ENCODE data around the gene FYN.

Gene FYN

GRCh38 chr6:111845441-111845871, 27.8 kb downstream of the FYN start:
- POLR2A ChIA-PET = interaction anchor here (1.0 kb wide), 1 partner anchor 8 kb away, joined by 3 read pairs; no protein-coding TSS in a partner anchor
- no peak for DNase-seq (ENCODE audit: extremely low spot score)
- TF ChIP-seq FOXK2 (IDR thresholded peaks at IDR 0.05) (no peak), ARNT (IDR thresholded peaks at IDR 0.05) (no peak), SUZ12 (IDR thresholded peaks at IDR 0.05) (no peak), SP1 (IDR thresholded peaks at IDR 0.05) (no peak), HDGF (IDR thresholded peaks at IDR 0.05; ENCODE audit: borderline replicate concordance) (no peak), TARDBP (IDR thresholded peaks at IDR 0.05) (no peak), LEF1 (IDR thresholded peaks at IDR 0.05; ENCODE audit: borderline replicate concordance) (no peak), CTBP1 (IDR thresholded peaks at IDR 0.05; ENCODE audit: borderline replicate concordance) (no peak), L3MBTL2 (conservative IDR thresholded peaks at IDR 0.05) (no peak), NFRKB (IDR thresholded peaks at IDR 0.05) (no peak), ZNF384 (IDR thresholded peaks at IDR 0.05) (no peak), BHLHE40 (IDR thresholded peaks at IDR 0.05; ENCODE audit: borderline replicate concordance) (no peak), FOXA1 (IDR thresholded peaks at IDR 0.05) (no peak)
- CTCF ChIA-PET = interaction anchor here (0.9 kb wide), 1 partner anchor 119 kb away, joined by 3 read pairs; no protein-coding TSS in a partner anchor

- CTCF ChIA-PET = interaction anchor here (0.9 kb wide), 1 partner anchor 119 kb away, joined by 3 read pairs; no protein-coding TSS in a partner anchor
- DNase-seq (ENCODE audit: extremely low spot score) = no peak
- TF ChIP-seq ARNT (IDR thresholded peaks at IDR 0.05) (no peak), PKNOX1 (IDR thresholded peaks at IDR 0.05) (no peak)
- POLR2A ChIA-PET = interaction anchor here (1.0 kb wide), 1 partner anchor 9 kb away, joined by 3 read pairs; no protein-coding TSS in a partner anchor
Measured at GRCh38 chr6:111844921-111845320, 28.3 kb downstream of the FYN start.

GRCh38 chr6:111844376-111844775, 28.9 kb downstream of the FYN start:
- DNase-seq (ENCODE audit: extremely low spot score) = no peak
- CTCF ChIA-PET = interaction anchor here (1.0 kb wide), 1 partner anchor 21 kb away, joined by 3 read pairs; no protein-coding TSS in a partner anchor

GRCh38 chr6:111843347-111844147, 29.7 kb downstream of the FYN start:
- DNase-seq (ENCODE audit: extremely low spot score) = no peak
- ChIA-PET POLR2A (no interaction called here), CTCF (interaction anchor here (1.0 kb wide), 1 partner anchor 20 kb away, joined by 3 read pairs; no protein-coding TSS in a partner anchor)
- TF ChIP-seq ELF4 (IDR thresholded peaks at IDR 0.05) (no peak), FOXK2 (IDR thresholded peaks at IDR 0.05) (no peak), FOXA1 (IDR thresholded peaks at IDR 0.05) (no peak), ZNF384 (IDR thresholded peaks at IDR 0.05) (no peak), FOXM1 (IDR thresholded peaks at IDR 0.05; ENCODE audit: borderline replicate concordance) (no peak), CTBP1 (IDR thresholded peaks at IDR 0.05; ENCODE audit: borderline replicate concordance) (no peak), NFRKB (IDR thresholded peaks at IDR 0.05) (no peak), HDGF (IDR thresholded peaks at IDR 0.05; ENCODE audit: borderline replicate concordance) (no peak)

More at GRCh38 chr6:111844376-111844775, 28.9 kb downstream of the FYN start:
- POLR2A ChIA-PET = no interaction called here
- TF ChIP-seq LEF1 (IDR thresholded peaks at IDR 0.05; ENCODE audit: borderline replicate concordance) (no peak), L3MBTL2 (conservative IDR thresholded peaks at IDR 0.05) (no peak), SP1 (IDR thresholded peaks at IDR 0.05) (no peak), NFRKB (IDR thresholded peaks at IDR 0.05) (no peak), ELF4 (IDR thresholded peaks at IDR 0.05) (no peak), BHLHE40 (IDR thresholded peaks at IDR 0.05; ENCODE audit: borderline replicate concordance) (no peak), SUZ12 (IDR thresholded peaks at IDR 0.05) (no peak), FOXK2 (IDR thresholded peaks at IDR 0.05) (no peak), PKNOX1 (IDR thresholded peaks at IDR 0.05) (no peak), FOXM1 (IDR thresholded peaks at IDR 0.05; ENCODE audit: borderline replicate concordance) (no peak), CTBP1 (IDR thresholded peaks at IDR 0.05; ENCODE audit: borderline replicate concordance) (no peak), ARNT (IDR thresholded peaks at IDR 0.05) (no peak), ZNF384 (IDR thresholded peaks at IDR 0.05) (no peak), TARDBP (IDR thresholded peaks at IDR 0.05) (no peak), HDGF (IDR thresholded peaks at IDR 0.05; ENCODE audit: borderline replicate concordance) (no peak), FOXA1 (IDR thresholded peaks at IDR 0.05) (no peak)

GRCh38 chr6:111842891-111843290, 30.4 kb downstream of the FYN start:
- ChIA-PET POLR2A (no interaction called here), CTCF (no interaction called here)
- no peak for DNase-seq (ENCODE audit: extremely low spot score)
- no peak for TF ChIP-seq L3MBTL2 (conservative IDR thresholded peaks at IDR 0.05)

GRCh38 chr6:111842271-111842822, 30.9 kb downstream of the FYN start:
- CTCF ChIA-PET = no interaction called here
- no peak for TF ChIP-seq PKNOX1 (IDR thresholded peaks at IDR 0.05)
- TF ChIP-seq FOXA1 (IDR thresholded peaks at IDR 0.05) = no peak
- TF ChIP-seq ARNT (IDR thresholded peaks at IDR 0.05) = no peak
- TF ChIP-seq ZNF384 (IDR thresholded peaks at IDR 0.05) = no peak
- TF ChIP-seq SUZ12 (IDR thresholded peaks at IDR 0.05) = no peak
- TF ChIP-seq SP1 (IDR thresholded peaks at IDR 0.05) = no peak
- no peak for TF ChIP-seq FOXK2 (IDR thresholded peaks at IDR 0.05)
- TF ChIP-seq CTBP1 (IDR thresholded peaks at IDR 0.05; ENCODE audit: borderline replicate concordance) = no peak
- TF ChIP-seq BHLHE40 (IDR thresholded peaks at IDR 0.05; ENCODE audit: borderline replicate concordance) = no peak
- no peak for DNase-seq (ENCODE audit: extremely low spot score)
- POLR2A ChIA-PET = no interaction called here
